Subcutaneous adipose tissue (tissue), 4 donors: ENCODE measurements around the gene DNAJC16. TPM values are rescaled to one million over a fixed set of nuclear protein-coding genes. Genes with fewer than 3 reads are reported as not detected.

Experiments
- total RNA-seq, 4 donors: library from RNA; depleted of rRNA; stranded (reverse); fragments of >200 nt; gene quantifications; one replicate each; pipeline ENCODE4 v1.1.0, GENCODE V29; 2016
- TF ChIP-seq, protein P1 (sequence below): fragments of 450-650 bp; IDR thresholded peaks from one replicate; pipeline ENCODE4 v1.5.1; 2016; ENCODE audit warnings: low read depth, mild to moderate bottlenecking, control low read depth, antibody characterized with exemption, moderate library complexity

Gene DNAJC16
- total RNA-seq, 4 donors from 2014 or later, result 12.1 to 22.3 (median 13.8) TPM

DNA sequence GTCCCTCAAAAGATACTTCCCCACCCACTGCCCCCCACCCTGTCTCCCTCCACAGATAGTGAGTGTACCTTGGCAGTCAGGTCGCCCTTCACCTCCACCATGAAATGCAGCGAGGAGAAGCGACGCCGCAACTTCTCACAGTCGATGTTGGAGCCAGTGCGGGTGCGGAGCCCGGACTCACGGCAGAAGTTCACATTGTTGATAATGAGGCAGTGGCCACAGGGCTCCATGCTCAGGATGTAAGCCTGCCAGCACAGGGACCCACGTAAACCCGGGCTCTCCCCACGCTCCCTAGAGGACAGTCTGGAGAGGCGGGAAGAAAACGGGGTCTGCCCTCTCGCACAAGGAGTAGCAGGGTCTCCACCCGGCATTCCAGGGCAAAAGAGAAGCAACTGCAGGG is 19.8 kb upstream of the DNAJC16 start:
- TF ChIP-seq, protein P1, sequence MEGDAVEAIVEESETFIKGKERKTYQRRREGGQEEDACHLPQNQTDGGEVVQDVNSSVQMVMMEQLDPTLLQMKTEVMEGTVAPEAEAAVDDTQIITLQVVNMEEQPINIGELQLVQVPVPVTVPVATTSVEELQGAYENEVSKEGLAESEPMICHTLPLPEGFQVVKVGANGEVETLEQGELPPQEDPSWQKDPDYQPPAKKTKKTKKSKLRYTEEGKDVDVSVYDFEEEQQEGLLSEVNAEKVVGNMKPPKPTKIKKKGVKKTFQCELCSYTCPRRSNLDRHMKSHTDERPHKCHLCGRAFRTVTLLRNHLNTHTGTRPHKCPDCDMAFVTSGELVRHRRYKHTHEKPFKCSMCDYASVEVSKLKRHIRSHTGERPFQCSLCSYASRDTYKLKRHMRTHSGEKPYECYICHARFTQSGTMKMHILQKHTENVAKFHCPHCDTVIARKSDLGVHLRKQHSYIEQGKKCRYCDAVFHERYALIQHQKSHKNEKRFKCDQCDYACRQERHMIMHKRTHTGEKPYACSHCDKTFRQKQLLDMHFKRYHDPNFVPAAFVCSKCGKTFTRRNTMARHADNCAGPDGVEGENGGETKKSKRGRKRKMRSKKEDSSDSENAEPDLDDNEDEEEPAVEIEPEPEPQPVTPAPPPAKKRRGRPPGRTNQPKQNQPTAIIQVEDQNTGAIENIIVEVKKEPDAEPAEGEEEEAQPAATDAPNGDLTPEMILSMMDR, result no peak

DNA sequence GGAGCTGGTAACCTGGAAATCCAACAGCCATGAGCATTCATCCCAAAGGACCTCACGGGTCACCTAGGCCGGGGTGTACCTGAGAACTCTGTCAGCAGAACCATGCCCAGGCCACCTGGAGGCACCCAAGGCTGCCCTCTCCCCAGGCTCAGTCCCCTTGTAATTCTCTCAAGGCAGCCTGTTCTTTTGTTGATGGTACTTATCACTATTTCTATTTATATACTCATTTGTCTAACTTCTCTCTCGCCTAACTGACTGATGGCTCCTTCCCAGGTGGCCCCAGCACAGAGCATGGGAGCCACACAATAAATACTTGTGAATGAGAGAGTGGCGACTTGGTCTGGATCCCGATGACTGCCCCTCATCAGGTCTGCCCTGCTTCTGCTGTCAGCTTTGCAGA is 19.4 kb upstream of the DNAJC16 start:
- TF ChIP-seq, protein P1, result no peak

DNA sequence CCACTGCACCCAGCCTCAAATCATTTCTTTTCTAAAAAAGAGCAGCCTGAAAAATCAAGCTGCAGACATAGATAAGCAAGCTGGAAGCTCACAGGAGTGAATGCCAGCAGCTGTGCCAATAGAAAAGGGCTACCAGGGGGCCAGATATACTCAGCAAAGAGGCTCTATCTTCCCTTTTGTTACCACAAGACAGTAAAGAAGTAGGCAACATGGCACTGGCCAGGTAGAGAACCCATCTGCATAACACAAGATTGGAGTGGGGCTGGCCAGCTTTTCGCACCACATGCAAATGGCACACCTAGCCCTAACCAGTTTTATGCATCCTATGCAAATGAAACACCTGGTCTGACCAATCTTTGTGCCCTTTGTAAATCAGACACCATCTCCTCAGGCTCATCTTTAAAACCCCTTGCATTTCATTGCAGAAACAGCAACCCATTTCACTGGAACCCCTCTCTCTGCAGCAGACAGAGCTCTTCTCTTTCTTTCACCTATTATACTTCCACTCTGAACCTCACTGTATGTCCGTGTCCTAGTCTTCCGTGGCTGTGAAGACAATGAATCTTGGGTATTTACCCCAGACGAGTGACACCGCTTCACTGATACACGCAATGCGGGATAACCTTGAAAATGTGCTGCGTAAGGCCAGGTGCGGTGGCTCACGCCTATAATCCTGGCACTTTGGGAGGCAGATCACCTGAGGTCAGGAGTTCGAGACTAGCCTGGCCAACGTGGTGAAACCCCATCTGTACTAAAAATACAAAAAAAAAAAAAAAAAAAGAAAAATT is 17.8 kb upstream of the DNAJC16 start:
- TF ChIP-seq, protein P1, result no peak

DNA sequence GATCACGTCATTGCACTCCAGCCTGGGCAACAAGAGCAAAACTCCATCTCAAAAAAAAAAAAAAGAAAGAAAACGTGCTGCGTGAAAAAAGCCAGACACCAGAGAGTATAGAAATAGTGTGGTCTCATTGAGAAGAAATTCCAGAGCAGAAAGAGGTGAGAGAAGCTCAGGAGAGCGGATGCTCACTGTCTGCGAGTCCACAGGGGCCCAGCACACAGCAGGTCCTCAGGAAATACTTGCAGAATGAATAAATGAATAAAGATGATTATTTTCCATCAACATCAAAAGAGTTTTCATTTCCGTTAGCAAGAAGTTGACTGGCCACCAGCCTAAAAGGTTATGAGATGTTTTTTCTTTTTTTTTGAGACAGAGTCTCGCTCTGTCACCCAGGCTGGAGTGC is 17.1 kb upstream of the DNAJC16 start:
- TF ChIP-seq, protein P1, result no peak

DNA sequence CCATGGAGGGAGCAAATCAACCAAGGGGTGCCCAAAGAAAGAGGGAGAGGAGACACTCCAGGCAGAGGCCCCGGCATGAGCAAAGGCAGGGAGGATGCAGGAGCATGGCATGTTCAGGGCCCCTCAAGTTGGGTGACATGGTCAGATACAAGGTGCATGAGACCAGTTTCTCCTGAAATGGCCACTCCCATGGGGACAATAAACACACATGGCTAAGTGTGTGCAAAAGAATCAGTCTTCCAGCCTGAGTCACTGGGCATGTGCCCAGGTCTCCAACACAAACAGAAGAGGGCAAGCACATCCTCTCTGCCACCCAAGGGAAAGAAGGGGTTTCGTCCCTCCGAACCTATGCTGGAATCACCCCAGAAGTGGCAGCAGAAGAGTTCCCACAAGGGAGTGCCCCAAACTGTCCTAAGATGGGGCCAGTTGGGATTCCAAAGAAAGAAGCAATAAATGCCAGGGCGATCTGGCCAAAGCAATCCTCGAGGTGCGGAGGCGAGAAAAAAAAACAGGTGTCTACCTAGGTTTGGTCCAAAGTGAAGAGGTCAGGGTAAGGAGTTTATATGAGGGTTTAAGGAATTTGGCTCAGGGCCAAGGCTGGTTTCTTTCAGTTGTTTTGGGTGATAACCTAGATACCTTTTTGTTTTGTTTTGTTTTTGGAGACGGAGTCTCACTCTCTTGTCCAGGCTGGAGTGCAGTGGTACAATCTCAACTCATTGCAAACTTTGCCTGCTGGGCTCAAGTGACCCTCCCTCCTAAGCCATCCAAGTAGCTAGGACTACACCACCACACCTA is 15.8 kb upstream of the DNAJC16 start:
- TF ChIP-seq, protein P1, result no peak

DNA sequence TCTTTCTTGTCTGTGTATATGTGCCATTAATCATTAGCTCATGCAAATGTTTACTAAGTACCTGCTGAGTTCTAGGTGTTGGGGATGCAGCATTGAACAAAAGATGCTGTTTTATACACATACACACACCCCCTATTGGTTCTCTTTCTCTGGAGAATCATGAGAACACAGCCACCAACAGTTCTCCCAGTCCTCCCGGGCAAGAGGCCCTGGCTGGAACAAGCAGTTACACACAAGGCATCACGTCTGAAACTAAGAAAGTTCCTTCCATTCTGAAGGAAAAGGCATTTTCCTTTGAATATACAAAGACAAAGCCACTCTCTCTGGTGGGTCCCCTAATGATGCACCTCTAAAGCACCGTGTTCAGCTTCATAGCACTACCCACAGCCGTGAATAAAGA is 13.5 kb upstream of the DNAJC16 start:
- TF ChIP-seq, protein P1, result no peak

DNA sequence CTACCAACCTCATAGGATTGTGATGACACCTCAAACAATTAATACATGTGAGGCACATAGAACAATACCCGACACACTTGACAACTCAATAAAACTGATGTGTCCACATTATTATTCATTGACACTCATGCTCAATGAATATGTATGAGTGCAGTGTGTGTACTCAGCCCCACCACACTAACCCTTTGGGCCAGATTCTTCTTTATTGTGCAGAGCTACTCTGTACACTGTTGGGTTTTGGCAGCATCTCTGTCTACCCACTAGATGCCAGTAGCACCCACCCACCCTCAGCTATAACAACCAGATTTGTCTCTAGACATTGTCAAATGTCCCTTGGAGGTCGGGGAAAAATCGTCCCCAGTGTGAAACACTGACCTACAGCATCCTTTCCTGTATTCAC is 12.7 kb upstream of the DNAJC16 start:
- TF ChIP-seq, protein P1, result no peak
